ENCODE measurements around the gene CCDC117. TPM values are rescaled to one million over a fixed set of nuclear protein-coding genes. Genes with fewer than 3 reads are reported as not detected.
"Not testable (repeated sequence)": the region's sequence is repeated elsewhere in the genome, so short reads cannot be mapped to it uniquely, and the experiment has no call there.

The CCDC117 gene
- polyA plus RNA-seq, 1 donor = 21.3 TPM

GRCh38 chr22:28801845-28802594, 29.5 kb downstream of the CCDC117 start:
- no peak for DNase-seq

- no peak for DNase-seq
Observed at GRCh38 chr22:28802595-28803123, 30.2 kb downstream of the CCDC117 start.

GRCh38 chr22:28805426-28805825, 32.9 kb downstream of the CCDC117 start:
- not testable (repeated sequence) for DNase-seq

- DNase-seq = no peak
Observed at GRCh38 chr22:28808716-28809355, 36.3 kb downstream of the CCDC117 start.

GRCh38 chr22:28810821-28811491, 38.5 kb downstream of the CCDC117 start:
- DNase-seq = peak; percentile 25

GRCh38 chr22:28812516-28812915, 40.0 kb downstream of the CCDC117 start:
- DNase-seq = no peak

- DNase-seq = no peak
Observed at GRCh38 chr22:28813772-28814518, 41.5 kb downstream of the CCDC117 start.

GRCh38 chr22:28815111-28815510, 42.6 kb downstream of the CCDC117 start:
- no peak for DNase-seq

GRCh38 chr22:28815729-28816128, 43.2 kb downstream of the CCDC117 start:
- no peak for DNase-seq

- DNase-seq = no peak
Observed at GRCh38 chr22:28817064-28817463, 44.6 kb downstream of the CCDC117 start.

GRCh38 chr22:28817919-28818859, 45.7 kb downstream of the CCDC117 start:
- no peak for DNase-seq

- DNase-seq = no peak
Observed at GRCh38 chr22:28819253-28820096, 47.0 kb downstream of the CCDC117 start.

GRCh38 chr22:28820885-28821284, 48.4 kb downstream of the CCDC117 start:
- DNase-seq = no peak

GRCh38 chr22:28821452-28821851, 49.0 kb downstream of the CCDC117 start:
- DNase-seq = no peak

- no peak for DNase-seq
Observed at GRCh38 chr22:28822930-28823551, 50.5 kb downstream of the CCDC117 start.

- DNase-seq = not testable (repeated sequence)
Observed at GRCh38 chr22:28824455-28824854, 52.0 kb downstream of the CCDC117 start.

- DNase-seq = not testable (repeated sequence)
Observed at GRCh38 chr22:28826430-28826829, 53.9 kb downstream of the CCDC117 start.

GRCh38 chr22:28826921-28827320, 54.4 kb downstream of the CCDC117 start:
- no peak for DNase-seq

- peak; percentile 76 for DNase-seq
Observed at GRCh38 chr22:28829358-28830181, 57.1 kb downstream of the CCDC117 start.

Measured in hindlimb muscle (tissue), 1 donor.